GF-D8 (cell line): ENCODE results near the gene BBLN.

Experiments
- DNase-seq: peaks from one replicate; lab custom pipeline; 2025; lab: John Stamatoyannopoulos, UW

Gene BBLN

DNA sequence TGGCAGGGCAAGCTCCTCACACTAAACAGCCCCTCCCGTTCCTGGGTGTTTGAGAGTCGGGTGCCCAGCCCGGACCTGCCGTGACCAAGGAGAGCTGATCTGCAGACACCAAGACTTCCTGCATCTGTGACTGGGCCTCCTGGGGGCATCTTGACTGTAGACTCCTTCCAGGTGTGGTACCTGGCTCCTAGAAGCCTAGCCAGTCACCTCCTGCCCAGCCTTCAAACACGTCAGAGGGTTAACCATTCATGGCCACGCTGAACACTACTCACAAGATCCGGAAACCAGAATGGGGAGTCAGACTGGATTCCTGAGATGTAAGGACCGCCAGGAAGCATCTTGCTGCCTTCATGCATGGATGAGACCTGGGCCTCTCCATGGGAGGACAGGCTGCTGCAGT lies 14.5 kb upstream of the BBLN start:
- no peak for DNase-seq

GRCh38 chr9:128145951-128146351 lies 14.1 kb upstream of the BBLN start:
- DNase-seq = no peak

- DNase-seq = no peak
Observed at GRCh38 chr9:128146591-128147120, 13.4 kb upstream of the BBLN start.

GRCh38 chr9:128148509-128149000 lies 11.5 kb upstream of the BBLN start:
- no peak for DNase-seq

DNA sequence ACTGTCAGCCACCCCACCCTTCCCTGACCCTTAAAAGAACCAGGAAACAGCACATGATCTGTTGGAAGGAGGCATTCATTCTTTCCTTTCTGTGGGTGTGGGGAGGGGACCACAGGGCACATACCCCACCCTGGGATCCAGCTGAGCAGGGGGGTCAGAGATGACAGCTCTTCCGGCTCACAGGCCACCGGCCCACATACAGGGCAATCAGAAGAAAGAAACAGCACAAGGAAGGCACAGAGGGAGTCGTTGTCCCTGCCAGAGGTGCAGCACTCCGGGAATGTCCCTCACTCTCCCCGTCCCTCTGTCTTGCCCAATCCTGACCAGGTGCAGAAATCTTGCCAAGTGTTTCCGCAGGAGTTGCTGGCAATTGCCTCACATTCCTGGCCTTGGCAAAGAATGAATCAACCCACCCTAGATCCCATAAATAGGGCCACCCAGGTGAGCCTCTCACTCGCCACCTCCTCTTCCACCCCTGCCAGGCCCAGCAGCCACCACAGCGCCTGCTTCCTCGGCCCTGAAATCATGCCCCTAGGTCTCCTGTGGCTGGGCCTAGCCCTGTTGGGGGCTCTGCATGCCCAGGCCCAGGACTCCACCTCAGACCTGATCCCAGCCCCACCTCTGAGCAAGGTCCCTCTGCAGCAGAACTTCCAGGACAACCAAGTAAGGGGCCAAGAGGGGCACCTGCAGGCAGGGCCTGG lies 10.9 kb upstream of the BBLN start, which contains the start of gene LCN2:
Gene LCN2 (plus strand): TSS at position 453 of the 701 bp plus-strand sequence. CDS start 73 bp downstream, at position 526.
- no peak for DNase-seq

GRCh38 chr9:128149951-128150593 lies 10.0 kb upstream of the BBLN start:
- DNase-seq = no peak

GRCh38 chr9:128150594-128151308 lies 9.3 kb upstream of the BBLN start:
- DNase-seq = no peak

DNA sequence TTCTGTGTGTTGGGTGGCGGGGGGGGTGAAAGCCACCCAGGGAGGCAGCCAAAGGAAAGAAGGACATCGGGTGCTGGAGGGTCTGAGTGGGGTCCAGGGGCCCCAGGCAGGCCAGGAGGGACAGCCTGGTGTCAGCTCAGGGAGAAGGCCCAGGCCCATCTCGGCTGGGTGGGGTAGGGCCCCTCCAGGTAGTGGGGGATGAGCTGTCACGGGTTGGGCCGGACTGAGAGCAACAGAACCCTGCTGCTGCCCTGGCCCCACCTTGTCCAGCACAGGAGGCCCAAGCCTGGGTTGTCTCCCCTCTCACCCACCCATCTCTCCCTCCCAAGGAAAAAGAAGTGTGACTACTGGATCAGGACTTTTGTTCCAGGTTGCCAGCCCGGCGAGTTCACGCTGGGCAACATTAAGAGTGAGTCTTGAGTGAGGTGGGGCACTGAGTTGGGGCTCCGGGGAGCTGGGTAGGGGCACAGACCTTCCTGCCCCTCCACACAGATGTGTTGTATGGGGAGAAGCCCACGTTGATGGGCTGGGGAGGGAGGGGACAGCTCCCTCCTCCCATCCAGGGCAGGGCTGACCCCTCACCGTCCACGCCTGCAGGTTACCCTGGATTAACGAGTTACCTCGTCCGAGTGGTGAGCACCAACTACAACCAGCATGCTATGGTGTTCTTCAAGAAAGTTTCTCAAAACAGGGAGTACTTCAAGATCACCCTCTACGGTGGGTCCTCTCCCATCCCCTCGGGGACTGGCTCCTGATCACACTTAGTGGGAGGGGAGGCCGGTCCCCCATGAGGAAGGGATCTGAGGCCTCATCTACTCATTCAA lies 8.5 kb upstream of the BBLN start:
- no peak for DNase-seq

GRCh38 chr9:128152133-128153059 lies 7.7 kb upstream of the BBLN start:
- DNase-seq = no peak

DNA sequence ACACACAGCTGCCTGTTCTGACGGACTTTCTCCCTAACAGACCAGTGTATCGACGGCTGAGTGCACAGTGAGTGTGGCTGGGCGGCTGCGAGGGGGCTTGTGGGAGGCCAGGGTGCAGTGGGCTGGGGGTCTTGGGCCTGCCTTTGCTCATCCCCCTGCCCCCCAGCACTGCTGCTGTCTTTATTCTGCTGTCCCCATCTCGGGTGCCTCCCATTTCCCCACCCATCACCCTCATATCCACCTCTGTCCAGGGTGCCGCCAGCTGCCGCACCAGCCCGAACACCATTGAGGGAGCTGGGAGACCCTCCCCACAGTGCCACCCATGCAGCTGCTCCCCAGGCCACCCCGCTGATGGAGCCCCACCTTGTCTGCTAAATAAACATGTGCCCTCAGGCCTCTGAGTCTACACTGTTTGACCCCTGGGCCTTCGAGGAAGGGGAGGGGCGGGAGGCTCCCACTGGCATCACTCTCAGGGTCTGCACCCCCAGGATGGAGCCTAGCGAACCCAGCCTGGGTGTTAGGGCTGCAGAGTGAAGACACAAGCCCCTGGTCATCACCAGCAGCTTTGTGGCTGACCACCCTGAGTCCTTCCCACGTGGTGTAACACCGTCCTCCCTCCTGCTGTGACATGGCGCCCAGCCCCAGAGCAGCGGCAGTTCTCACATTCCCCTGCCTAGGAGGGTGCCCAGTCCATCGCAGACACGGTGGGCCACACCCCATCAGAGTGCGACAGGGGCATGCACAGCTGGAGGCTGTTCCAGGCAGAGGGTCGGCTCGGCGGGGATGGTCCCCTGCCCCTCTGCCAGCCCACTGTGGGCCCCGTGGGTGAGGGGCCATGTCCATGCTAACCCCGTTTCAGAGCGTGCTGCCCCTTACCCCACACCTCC lies 6.8 kb upstream of the BBLN start:
- no peak for DNase-seq

DNA sequence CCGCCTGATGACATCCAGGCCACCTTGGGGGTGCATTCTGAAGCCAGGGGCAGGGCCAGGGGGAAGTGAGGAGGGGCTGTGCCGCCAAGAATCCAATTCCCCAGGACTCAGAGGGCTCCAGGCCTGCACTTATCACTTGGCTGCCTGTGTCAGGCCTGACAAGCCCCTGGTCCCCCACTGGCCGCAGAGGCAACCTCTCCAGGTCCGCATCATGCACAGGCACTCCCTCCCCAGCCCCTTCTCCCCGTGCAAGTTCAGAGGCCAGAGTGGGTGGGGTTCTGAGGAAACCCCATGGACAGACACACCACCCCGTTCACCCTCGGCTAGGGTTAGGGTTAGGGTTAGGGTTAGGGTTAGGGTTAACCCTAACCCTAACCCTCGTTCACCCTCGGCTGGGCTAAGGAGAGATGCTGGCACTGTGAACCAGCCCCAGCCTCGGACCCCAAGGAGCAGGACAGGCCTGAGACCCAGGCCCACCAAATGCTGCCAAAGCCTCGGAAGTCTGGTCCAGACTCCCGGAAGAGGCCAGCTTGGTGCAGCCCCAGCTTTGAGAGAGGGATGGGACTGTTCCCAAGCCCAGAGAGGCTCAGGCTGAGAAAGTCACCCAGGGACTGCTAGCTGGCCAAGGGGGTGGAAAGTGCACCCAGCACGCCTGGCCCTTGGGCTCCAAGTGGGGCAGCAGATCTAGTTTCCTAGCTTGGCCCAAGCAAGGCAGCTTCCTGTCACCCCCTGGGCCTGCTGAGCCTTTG lies 5.9 kb upstream of the BBLN start:
- no peak for DNase-seq

- no peak for DNase-seq
Observed at GRCh38 chr9:128155736-128156500, 4.1 kb upstream of the BBLN start.

GRCh38 chr9:128159522-128159783 lies 612 bp upstream of the BBLN start:
- DNase-seq = peak; percentile 91

- no peak for DNase-seq
Observed at GRCh38 chr9:128160603-128160987, 530 bp downstream of the BBLN start.

GRCh38 chr9:128161215-128161902 lies 1.3 kb downstream of the BBLN start:
- DNase-seq = no peak

GRCh38 chr9:128162215-128163026 lies 2.4 kb downstream of the BBLN start:
- DNase-seq = no peak

GRCh38 chr9:128163027-128163515 lies 3.0 kb downstream of the BBLN start:
- DNase-seq = no peak
